GM12878 (cell line): ENCODE results near the gene OR52N4. TPM values are rescaled to one million over a fixed set of nuclear protein-coding genes. Genes with fewer than 3 reads are reported as not detected.

Experiments
- ATAC-seq: fragments of 200-7000 bp; cut with Tn5 transposase; 3 replicates; pipeline ENCODE4 v1.9.1; 2020; ENCODE audit warnings: mild to moderate bottlenecking, moderate library complexity
- BruUV-seq: library from RNA; stranded (reverse); fragments of 400-500 nt; replicated peaks from 2 replicates; lab custom pipeline; 2021; lab: Mats Ljungman, UMichigan
- CTCF ChIA-PET: fragments of 300-600 bp; sonication (Branson Sonifier 250); formaldehyde crosslinking; extraction: SDS; loops from one replicate; lab custom pipeline; 2021; ENCODE audit warnings: inconsistent platforms; lab: Yijun Ruan, JAX
- POLR2A ChIA-PET: fragments of 350-600 bp; formaldehyde crosslinking; extraction: SDS; loops from one replicate; lab custom pipeline; 2021; ENCODE audit warnings: inconsistent platforms; lab: Charles Lee
- RAD21 ChIA-PET: fragments of 300-600 bp; sonication (Branson Sonifier 250); formaldehyde crosslinking; loops from one replicate; lab custom pipeline; 2023; ENCODE audit warnings: antibody characterized with exemption; ENCODE audit not compliant: unreplicated experiment; lab: Charles Lee
- SMC1A ChIA-PET: fragments of 300-600 bp; sonication (Branson Sonifier 250); formaldehyde crosslinking; loops from one replicate; lab custom pipeline; 2023; ENCODE audit not compliant: unreplicated experiment, uncharacterized antibody; lab: Charles Lee
- DNase-seq: peaks from one replicate; pipeline ENCODE4 v3.0.0-alpha.2; 2011; ENCODE audit warnings: low read depth, low spot score
- FAIRE-seq: peaks from 3 replicates; lab custom pipeline; 2011; peaks lifted over from hg19 to GRCh38; lab: Jason Lieb, UNC
- H2AFZ ChIP-seq: 2 replicates; pipeline ENCODE4 v1.6.0; 2011; ENCODE audit warnings: low read depth, low read length, control low read depth; ENCODE audit not compliant: control insufficient read depth
- H3K27ac ChIP-seq: 2 replicates; pipeline ENCODE4 v1.5.1; 2011; ENCODE audit warnings: control low read depth; ENCODE audit not compliant: control insufficient read depth, insufficient read depth
- H3K27me3 ChIP-seq, 2 experiments: replicated peaks in 1 of 2; 2 replicates each; pipeline versions ENCODE4 v1.6.0 to v1.6.1; 2011; ENCODE audit warnings: low read length in 1 of 2; ENCODE audit not compliant: control insufficient read depth in 2 of 2, insufficient read depth in 2 of 2
- H3K36me3 ChIP-seq, 2 experiments: 2 replicates each; pipeline ENCODE4 v1.5.1; 2011; ENCODE audit warnings: low read length in 1 of 2; ENCODE audit not compliant: control insufficient read depth in 2 of 2, insufficient read depth in 2 of 2
- H3K4me1 ChIP-seq: 2 replicates; pipeline ENCODE4 v1.6.1; 2011; ENCODE audit warnings: mild to moderate bottlenecking, low read length, moderate library complexity, mixed read lengths; ENCODE audit not compliant: control insufficient read depth, insufficient read depth
- H3K4me2 ChIP-seq: 2 replicates; pipeline ENCODE4 v1.6.0; 2011; ENCODE audit warnings: control low read depth; ENCODE audit not compliant: control insufficient read depth, insufficient read depth
- H3K4me3 ChIP-seq: fragments of 200-600 bp; sonication (generic); 2 replicates; pipeline ENCODE4 v1.5.1; 2016
- H3K79me2 ChIP-seq: 2 replicates; pipeline ENCODE4 v1.6.0; 2011; ENCODE audit warnings: low read length; ENCODE audit not compliant: control insufficient read depth, insufficient read depth
- H3K9ac ChIP-seq: 2 replicates; pipeline ENCODE4 v1.8.0; 2011; ENCODE audit warnings: low read length, control low read depth, mixed read lengths; ENCODE audit not compliant: control insufficient read depth, insufficient read depth
- H3K9me3 ChIP-seq: replicated peaks from 3 replicates; pipeline ENCODE4 v1.5.1; 2011; ENCODE audit warnings: mild to moderate bottlenecking, low read length; ENCODE audit not compliant: control insufficient read depth, insufficient read depth
- H4K20me1 ChIP-seq: 2 replicates; pipeline ENCODE4 v1.6.0; 2011; ENCODE audit not compliant: control insufficient read depth, insufficient read depth
- CBFB ChIP-seq: IDR thresholded peaks from 2 replicates; pipeline ENCODE4 v1.6.1; 2016; ENCODE audit warnings: antibody characterized with exemption, low read depth
- CUX1 ChIP-seq: IDR thresholded peaks from 2 replicates; pipeline ENCODE4 v1.6.1; 2012; ENCODE audit warnings: improper control_type of control experiment, low read depth, low read length; ENCODE audit not compliant: insufficient replicate concordance
- KLF5 ChIP-seq: fragments of 450-650 bp; IDR thresholded peaks from 2 replicates; pipeline ENCODE4 v1.6.1; 2014; ENCODE audit warnings: mild to moderate bottlenecking; ENCODE audit not compliant: partially characterized antibody
- NBN ChIP-seq: fragments of 450-650 bp; IDR thresholded peaks from 2 replicates; pipeline ENCODE4 v1.6.1; 2016
- POLR2AphosphoS5 ChIP-seq: IDR thresholded peaks from 2 replicates; pipeline ENCODE4 v1.6.1; 2011; ENCODE audit warnings: mild to moderate bottlenecking, low read length, inconsistent platforms
- RB1 ChIP-seq: fragments of 450-650 bp; formaldehyde crosslinking; IDR thresholded peaks from 2 replicates; pipeline ENCODE4 v1.6.1; 2017; ENCODE audit warnings: mild to moderate bottlenecking, borderline replicate concordance
- SIN3A ChIP-seq: IDR thresholded peaks from 2 replicates; pipeline ENCODE4 v1.6.1; 2012; ENCODE audit warnings: low read depth, low read length, improper control_type of control experiment
- SMAD5 ChIP-seq: IDR thresholded peaks from 2 replicates; pipeline ENCODE4 v1.6.1; 2016; ENCODE audit warnings: antibody characterized with exemption, low read depth
- SUPT20H ChIP-seq: IDR thresholded peaks from 2 replicates; pipeline ENCODE4 v1.6.1; 2011; ENCODE audit warnings: low read depth, mild to moderate bottlenecking, low read length, moderate library complexity, borderline replicate concordance; ENCODE audit not compliant: control insufficient read depth
- YBX1 ChIP-seq: fragments of 450-650 bp; IDR thresholded peaks from 2 replicates; pipeline ENCODE4 v1.6.1; 2016; ENCODE audit warnings: antibody characterized with exemption
- YY1 ChIP-seq: IDR thresholded peaks from 2 replicates; pipeline ENCODE4 v1.6.1; 2011; ENCODE audit warnings: low read depth, mild to moderate bottlenecking, low read length
- whole genome bisulfite sequencing: methylation state at CpG from one replicate; pipeline ENCODE4 v1.1.6; 2016; ENCODE audit warnings: low lambda C conversion rate; ENCODE audit not compliant: insufficient replicate concordance, insufficient coverage; ENCODE audit errors: missing lambda C conversion rate; 5-methylcytosine and 5-hydroxymethylcytosine counted together
- in situ Hi-C: fragments of 300-500 bp; cut with MboI; formaldehyde crosslinking; loops from 9 replicates; pipeline ENCODE4 v1.14.3; 2018; ENCODE audit warnings: mixed read lengths
- intact Hi-C: fragments of 100-400 bp; cut with micrococcal nuclease; formaldehyde crosslinking; loops from one replicate; pipeline ENCODE4 v1.14.2; 2022; ENCODE audit not compliant: unreplicated experiment
- polyA plus RNA-seq, 11 experiments: library from polyadenylated mRNA; depleted of rRNA in 4 of 11; unstranded in 6 of 11; stranded (reverse) in 5 of 11; fragments of >200 nt; fragmentation: Nextera tagmentation in 4 of 11; fragmentation: Illumina TruSeq in 1 of 11; extraction: Ambion mirVana in 4 of 11; extraction: Trizol in 1 of 11; gene quantifications; 1 replicate in 1 of 11; 2 replicates in 10 of 11; pipeline versions ENCODE4 v1.2.1 to v1.2.3, GENCODE V29; 2011 to 2016; ENCODE audit warnings: inconsistent platforms in 2 of 11, missing spikeins in 2 of 11, low read depth in 1 of 11
- total RNA-seq, 4 experiments: library from RNA; depleted of rRNA in 3 of 4; stranded (reverse); fragments of >200 nt in 3 of 4; fragmentation: Illumina TruSeq in 1 of 4; extraction: Trizol in 1 of 4; gene quantifications; 2 replicates each; pipeline versions ENCODE4 v1.2.1 to v1.2.3, GENCODE V29; 2013 to 2021
- TF ChIP-seq, protein P1 (sequence below): IDR thresholded peaks from 2 replicates; pipeline ENCODE4 v1.6.1; 2011; ENCODE audit warnings: borderline replicate concordance, low read depth, mild to moderate bottlenecking, moderate library complexity, low read length; ENCODE audit not compliant: insufficient read depth, poor library complexity, severe bottlenecking
- TF ChIP-seq, protein P2 (sequence below): IDR thresholded peaks from 2 replicates; pipeline ENCODE4 v1.6.1; 2011; ENCODE audit warnings: mild to moderate bottlenecking, low read depth, low read length, moderate library complexity; ENCODE audit not compliant: insufficient replicate concordance
- TF ChIP-seq, protein P3 (sequence below): IDR thresholded peaks from 2 replicates; pipeline ENCODE4 v1.6.1; 2012; ENCODE audit warnings: low read length, inconsistent platforms

The OR52N4 gene
- total and polyA plus RNA-seq, 10 of the 15 experiments (the other 5 are each of a cell fraction or from before 2014, with no cell fraction given) = 0.16 to 8.6 (median 0.67) TPM; not detected in 1

DNA sequence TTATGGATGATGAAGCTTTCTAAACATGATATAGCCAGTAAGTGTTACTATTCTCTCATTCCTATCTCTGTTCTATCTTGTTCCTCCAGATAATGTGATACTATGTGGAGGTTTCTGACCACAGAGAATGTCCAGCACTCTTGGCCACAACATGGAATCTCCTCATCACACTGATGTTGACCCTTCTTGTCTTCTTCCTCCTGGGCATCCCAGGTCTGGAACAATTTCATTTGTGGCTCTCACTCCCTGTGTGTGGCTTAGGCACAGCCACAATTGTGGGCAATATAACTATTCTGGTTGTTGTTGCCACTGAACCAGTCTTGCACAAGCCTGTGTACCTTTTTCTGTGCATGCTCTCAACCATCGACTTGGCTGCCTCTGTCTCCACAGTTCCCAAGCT is 27.7 kb upstream of the OR52N4 start:
- no peak overlapping the region for H3K4me3 ChIP-seq
- no peaks in the 10 kb centered on the region for H3K4me1 ChIP-seq
- FAIRE-seq = no peak
- no peaks in the 10 kb centered on the region for H3K27me3 ChIP-seq
- ChIA-PET SMC1A (interaction anchor here (1.1 to 1.4 kb wide), 2 partner anchors 42 to 56 kb away, joined by 3 read pairs; partner anchors contain the start of gene TRIM5), RAD21 (interaction anchor here (1.2 kb wide), 1 partner anchor 249 kb away, joined by 3 read pairs; no protein-coding TSS in a partner anchor), POLR2A (no interaction called here), CTCF (interaction anchor here (1.2 kb wide), 1 partner anchor 8 kb away, joined by 3 read pairs; no protein-coding TSS in a partner anchor)
- 57% methylated on average over 1 of the region's 1 CpG for WGBS
- H3K9me3 ChIP-seq = no peaks in the 10 kb centered on the region
- in situ Hi-C loops = no loop called here
- no peak overlapping the region for H3K9ac ChIP-seq
- H4K20me1 ChIP-seq = no peaks in the 10 kb centered on the region
- H3K36me3 ChIP-seq = no peaks in the 10 kb centered on the region
- no peak overlapping the region for H2AFZ ChIP-seq
- no peak for ATAC-seq
- no TSS peak for BruUV-seq
- TF ChIP-seq KLF5 (no peak), CBFB (no peak), SUPT20H (no peak), SIN3A (no peak), SMAD5 (no peak), RB1 (no peak), YBX1 (no peak), CUX1 (no peak), YY1 (no peak), POLR2AphosphoS5 (no peak), NBN (no peak)
- TF ChIP-seq, protein P1, sequence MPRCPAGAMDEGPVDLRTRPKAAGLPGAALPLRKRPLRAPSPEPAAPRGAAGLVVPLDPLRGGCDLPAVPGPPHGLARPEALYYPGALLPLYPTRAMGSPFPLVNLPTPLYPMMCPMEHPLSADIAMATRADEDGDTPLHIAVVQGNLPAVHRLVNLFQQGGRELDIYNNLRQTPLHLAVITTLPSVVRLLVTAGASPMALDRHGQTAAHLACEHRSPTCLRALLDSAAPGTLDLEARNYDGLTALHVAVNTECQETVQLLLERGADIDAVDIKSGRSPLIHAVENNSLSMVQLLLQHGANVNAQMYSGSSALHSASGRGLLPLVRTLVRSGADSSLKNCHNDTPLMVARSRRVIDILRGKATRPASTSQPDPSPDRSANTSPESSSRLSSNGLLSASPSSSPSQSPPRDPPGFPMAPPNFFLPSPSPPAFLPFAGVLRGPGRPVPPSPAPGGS = no peak
- TF ChIP-seq, protein P2, sequence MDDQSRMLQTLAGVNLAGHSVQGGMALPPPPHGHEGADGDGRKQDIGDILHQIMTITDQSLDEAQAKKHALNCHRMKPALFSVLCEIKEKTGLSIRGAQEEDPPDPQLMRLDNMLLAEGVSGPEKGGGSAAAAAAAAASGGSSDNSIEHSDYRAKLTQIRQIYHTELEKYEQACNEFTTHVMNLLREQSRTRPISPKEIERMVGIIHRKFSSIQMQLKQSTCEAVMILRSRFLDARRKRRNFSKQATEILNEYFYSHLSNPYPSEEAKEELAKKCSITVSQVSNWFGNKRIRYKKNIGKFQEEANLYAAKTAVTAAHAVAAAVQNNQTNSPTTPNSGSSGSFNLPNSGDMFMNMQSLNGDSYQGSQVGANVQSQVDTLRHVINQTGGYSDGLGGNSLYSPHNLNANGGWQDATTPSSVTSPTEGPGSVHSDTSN = no peak
- TF ChIP-seq, protein P3, sequence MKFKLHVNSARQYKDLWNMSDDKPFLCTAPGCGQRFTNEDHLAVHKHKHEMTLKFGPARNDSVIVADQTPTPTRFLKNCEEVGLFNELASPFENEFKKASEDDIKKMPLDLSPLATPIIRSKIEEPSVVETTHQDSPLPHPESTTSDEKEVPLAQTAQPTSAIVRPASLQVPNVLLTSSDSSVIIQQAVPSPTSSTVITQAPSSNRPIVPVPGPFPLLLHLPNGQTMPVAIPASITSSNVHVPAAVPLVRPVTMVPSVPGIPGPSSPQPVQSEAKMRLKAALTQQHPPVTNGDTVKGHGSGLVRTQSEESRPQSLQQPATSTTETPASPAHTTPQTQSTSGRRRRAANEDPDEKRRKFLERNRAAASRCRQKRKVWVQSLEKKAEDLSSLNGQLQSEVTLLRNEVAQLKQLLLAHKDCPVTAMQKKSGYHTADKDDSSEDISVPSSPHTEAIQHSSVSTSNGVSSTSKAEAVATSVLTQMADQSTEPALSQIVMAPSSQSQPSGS = no peak
- TF ChIP-seq, all 136 proteins: peak for 0
- no peak for DNase-seq
- intact Hi-C loops = no loop called here
- Histone ChIP-seq H3K4me2 (no peak overlapping the region), H3K79me2 (no peaks in the 10 kb centered on the region), H3K27ac (no peak overlapping the region)
